ENCODE measurements around the gene GASK1A. TPM values are rescaled to one million over a fixed set of nuclear protein-coding genes. Genes with fewer than 3 reads are reported as not detected.

GASK1A gene
- total and polyA plus RNA-seq, 2 donors (not counting 3 experiments of a cell fraction or from before 2014, with no cell fraction given): 0.04 TPM; not detected in 1

- Histone ChIP-seq H3K9me3 (replicated peaks; ENCODE audit: control insufficient read depth, insufficient read depth, low read length) (no peaks in the 10 kb centered on the region), H3K36me3 (ENCODE audit: control insufficient read depth in 2 of 2, extremely low read depth in 1 of 2, insufficient read depth in 2 of 2, low read length in 2 of 2) (peaks cover 0 to 2% of the 10 kb centered on the region in 2 experiments), H3K4me3 (replicated peaks in 1 of 3; ENCODE audit: insufficient read depth in 1 of 3, low read depth in 1 of 3, low read length in 3 of 3) (no peak overlapping the region), H2AFZ (ENCODE audit: low read depth, low read length) (no peak overlapping the region), H3K27ac (ENCODE audit: insufficient read depth, low read depth, low read length) (no peak overlapping the region), H3K79me2 (ENCODE audit: control insufficient read depth, insufficient read depth, low read length) (no peaks in the 10 kb centered on the region), H3K9ac (replicated peaks; ENCODE audit: extremely low read depth, insufficient read depth, low read length) (no peak overlapping the region), H4K20me1 (replicated peaks; ENCODE audit: control insufficient read depth, extremely low read depth, insufficient read depth, low read length) (no peaks in the 10 kb centered on the region), H3K27me3 (ENCODE audit: control insufficient read depth in 2 of 2, insufficient read depth in 2 of 2, low read length in 2 of 2) (no peaks in the 10 kb centered on the region), H3K4me2 (ENCODE audit: insufficient read depth, low read length) (no peak overlapping the region), H3K4me1 (ENCODE audit: control insufficient read depth, extremely low read depth, insufficient read depth, low read length) (no peaks in the 10 kb centered on the region), H3K9me1 (replicated peaks; ENCODE audit: control insufficient read depth, extremely low read depth, insufficient read depth, low read length) (no peaks in the 10 kb centered on the region)
- no TSS peak for BruUV-seq (replicated peaks)
- dilution Hi-C loops (cut with MboI; ENCODE audit: extremely low pct_ligation_motif_present, low sequenced_read_pairs): no loop called here
- POLR2A ChIA-PET: no interaction called here
- intact Hi-C loops (cut with micrococcal nuclease): no loop called here
- CTCF ChIA-PET: no interaction called here
- FAIRE-seq (no peak), DNase-seq (ENCODE audit: low read depth, low spot score) (no peak)
- TF ChIP-seq EZH2 (IDR thresholded peaks at IDR 0.05; ENCODE audit: borderline replicate concordance, low read depth, low read length, severe bottlenecking) (no peak), MYC (IDR thresholded peaks at IDR 0.05; ENCODE audit: low read depth, low read length) (no peak), MAX (IDR thresholded peaks at IDR 0.05; ENCODE audit: insufficient read depth, insufficient read length) (no peak), POLR2AphosphoS5 (IDR thresholded peaks at IDR 0.05; ENCODE audit: insufficient read depth, low read depth, low read length) (no peak), GATA2 (IDR thresholded peaks at IDR 0.05; ENCODE audit: insufficient read depth, insufficient read length, low read depth, low read length) (no peak), POLR2A (IDR thresholded peaks at IDR 0.05; ENCODE audit: low read depth, low read length) (no peak), JUN (IDR thresholded peaks at IDR 0.05; ENCODE audit: borderline replicate concordance, insufficient read depth, insufficient read length, low read depth) (no peak), CTCF (IDR thresholded peaks at IDR 0.05; ENCODE audit: extremely low read depth in 1 of 2, insufficient read depth in 1 of 2, low read depth in 1 of 2, low read length in 2 of 2) (no peak), FOS (IDR thresholded peaks at IDR 0.05; ENCODE audit: borderline replicate concordance, insufficient read depth, low read length) (no peak)
These were observed 103.3 kb downstream of the GASK1A start for GRCh38 chr3:43082457-43082856.

Data from endothelial cell of umbilical vein (primary cell).